Vagina (tissue), 2 donors: Measurements from ENCODE around the gene ZYG11B. TPM values are rescaled to one million over a fixed set of nuclear protein-coding genes. Genes with fewer than 3 reads are reported as not detected.

Experiments
- DNase-seq, 2 donors: peaks; one replicate each; pipeline ENCODE4 v3.0.0-alpha.2; 2017; ENCODE audit errors: extremely low spot score in 2 of 2
- H3K27ac ChIP-seq: fragments of 200-600 bp; sonication (generic); one replicate; pipeline ENCODE4 v1.5.1; 2019
- H3K27me3 ChIP-seq: fragments of 200-600 bp; sonication (generic); one replicate; pipeline ENCODE4 v1.5.1; 2019
- H3K36me3 ChIP-seq, 2 donors: fragments of 200-600 bp; sonication (generic); one replicate each; pipeline ENCODE4 v1.5.1; 2017 to 2019
- H3K4me1 ChIP-seq: fragments of 200-600 bp; sonication (generic); one replicate; pipeline ENCODE4 v1.5.1; 2019
- H3K4me3 ChIP-seq, 2 donors: fragments of 200-600 bp; sonication (generic); 1 replicate in 1 of 2; 2 replicates in 1 of 2; pipeline ENCODE4 v1.5.1; 2016 to 2019
- H3K9me3 ChIP-seq: fragments of 200-600 bp; sonication (generic); one replicate; pipeline ENCODE4 v1.5.1; 2019
- CTCF ChIP-seq, 3 experiments: fragments of 450-650 bp in 2 of 3; fragments of 200-600 bp in 1 of 3; sonication (generic) in 1 of 3; IDR thresholded peaks; one replicate each; pipeline ENCODE4 v1.5.1; 2017 to 2019; ENCODE audit warnings: antibody characterized with exemption in 3 of 3, mild to moderate bottlenecking in 2 of 3, moderate library complexity in 2 of 3
- POLR2A ChIP-seq, 2 donors: fragments of 450-650 bp; IDR thresholded peaks; one replicate each; pipeline ENCODE4 v1.6.1; 2017; ENCODE audit warnings: antibody characterized with exemption in 2 of 2, mild to moderate bottlenecking in 2 of 2, moderate library complexity in 2 of 2
- POLR2AphosphoS5 ChIP-seq, 2 donors: sonication (generic); formaldehyde crosslinking; IDR thresholded peaks; one replicate each; pipeline ENCODE4 v1.9.0; 2017; ENCODE audit warnings: antibody characterized with exemption in 2 of 2, mild to moderate bottlenecking in 2 of 2, low read depth in 1 of 2; ENCODE audit not compliant: insufficient read depth in 1 of 2
- intact Hi-C: fragments of 100-400 bp; cut with DNase I; formaldehyde crosslinking; loops from one replicate; pipeline ENCODE4 v1.15.1; 2023
- total RNA-seq: library from RNA; depleted of rRNA; stranded (reverse); fragments of >200 nt; gene quantifications from one replicate; pipeline ENCODE4 v1.2.3, GENCODE V29; 2016

ZYG11B gene
- total RNA-seq, 1 donor from 2014 or later: 30.4 TPM

GRCh38 chr1:52706136-52706670, 20.1 kb upstream of the ZYG11B start:
- Histone ChIP-seq H3K36me3 (no peaks in the 10 kb centered on the region), H3K4me3 (no peak overlapping the region), H3K9me3 (no peaks in the 10 kb centered on the region), H3K4me1 (peaks cover 7% of the 10 kb centered on the region), H3K27ac (no peak overlapping the region), H3K27me3 (no peaks in the 10 kb centered on the region)
- TF ChIP-seq POLR2A (IDR thresholded peaks at IDR 0.05) (no peak), POLR2AphosphoS5 (IDR thresholded peaks at IDR 0.05; ENCODE audit: insufficient read depth in 1 of 2, low read depth in 1 of 2) (no peak), CTCF (IDR thresholded peaks at IDR 0.05) (no peak)
- intact Hi-C loops: no loop called here
- DNase-seq: no peak

DNA sequence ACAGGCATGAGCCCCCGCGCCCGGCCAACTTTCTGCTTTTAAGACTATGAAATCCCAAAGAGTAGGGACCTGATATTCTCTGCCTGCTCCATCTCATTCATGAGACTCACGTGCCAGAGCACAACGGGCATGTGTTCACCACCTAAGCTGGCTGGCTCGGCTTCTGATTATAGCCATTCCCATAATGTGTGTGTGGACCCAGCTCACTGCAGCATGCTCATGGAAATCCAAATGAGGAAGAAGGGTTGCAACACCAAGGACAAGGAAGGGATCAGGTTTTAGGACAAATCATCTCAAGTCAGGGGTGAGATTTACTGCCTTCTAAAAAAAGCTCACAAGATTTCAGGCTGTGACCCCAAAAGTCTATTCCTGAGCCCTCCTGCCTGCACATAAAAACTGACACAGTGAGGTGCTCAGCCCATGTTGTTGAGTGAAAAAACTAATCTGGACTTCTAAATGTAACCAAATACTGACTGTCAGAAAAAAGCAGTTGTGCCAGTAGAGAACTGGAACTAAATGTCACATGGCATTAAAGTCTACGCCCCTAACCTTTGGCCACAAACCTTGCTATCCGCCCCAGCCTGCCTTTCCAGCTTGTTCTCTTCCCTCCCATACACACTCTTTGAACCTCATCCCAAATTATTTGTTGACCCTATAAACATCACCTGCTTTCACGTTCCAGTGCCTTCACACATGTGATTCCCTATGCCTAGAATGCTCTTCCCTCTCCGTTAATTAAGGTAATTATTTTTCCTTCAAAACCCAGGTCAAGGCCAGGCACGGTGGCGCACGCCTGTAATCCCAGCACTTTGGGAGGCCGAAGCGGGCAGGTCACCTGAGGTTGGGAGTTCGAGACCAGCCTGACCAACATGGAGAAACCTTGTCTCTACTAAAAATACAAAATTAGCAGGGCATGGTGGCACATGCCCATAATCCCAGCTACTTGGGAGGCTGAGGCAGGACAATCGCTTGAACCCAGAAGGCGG, 19.0 kb upstream of the ZYG11B start:
- peaks cover 7% of the 10 kb centered on the region for H3K4me1 ChIP-seq
- intact Hi-C loops: no loop called here
- H3K4me3 ChIP-seq: no peak overlapping the region
- no peaks in the 10 kb centered on the region for H3K36me3 ChIP-seq
- no peak overlapping the region for H3K27ac ChIP-seq
- no peak for DNase-seq
- H3K9me3 ChIP-seq: no peaks in the 10 kb centered on the region
- no peaks in the 10 kb centered on the region for H3K27me3 ChIP-seq
- TF ChIP-seq POLR2AphosphoS5 (IDR thresholded peaks at IDR 0.05; ENCODE audit: insufficient read depth in 1 of 2, low read depth in 1 of 2): no peak
- TF ChIP-seq CTCF (IDR thresholded peaks at IDR 0.05): no peak
- TF ChIP-seq POLR2A (IDR thresholded peaks at IDR 0.05): no peak

DNA sequence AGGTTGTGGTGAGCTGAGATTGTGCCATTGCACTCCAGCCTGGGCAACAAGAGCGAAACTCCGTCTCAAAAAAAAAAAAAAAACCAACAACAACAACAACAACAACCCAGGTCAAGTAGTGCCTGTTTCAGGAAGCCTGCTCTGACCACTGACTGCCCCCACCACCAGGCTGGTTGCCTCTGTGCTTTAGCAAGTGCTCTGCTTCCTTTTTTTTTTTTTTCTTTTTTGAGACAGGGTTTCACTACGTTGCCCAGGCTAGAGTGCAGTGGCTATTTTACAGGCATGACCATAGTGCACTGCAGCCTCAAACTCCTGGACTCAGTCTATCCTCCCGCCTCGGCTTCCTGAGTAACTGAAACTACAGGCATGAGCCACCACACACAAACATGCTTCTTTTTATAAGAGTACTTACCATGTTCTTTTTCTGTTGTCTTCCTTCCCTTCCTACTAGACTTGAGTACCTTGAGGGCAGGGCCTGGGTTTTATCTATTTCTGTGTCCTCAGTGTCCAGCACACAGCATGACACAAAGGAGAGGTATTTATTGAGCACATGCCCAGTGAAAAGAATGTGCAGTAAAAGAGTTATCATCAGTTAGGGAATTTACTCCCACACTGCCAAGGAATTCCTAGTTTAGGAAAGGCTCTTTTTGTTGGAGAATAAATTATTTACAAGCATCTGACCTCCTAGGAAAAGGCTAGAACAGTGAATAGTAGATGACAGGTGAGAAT, 18.2 kb upstream of the ZYG11B start:
- Histone ChIP-seq H3K27ac (no peak overlapping the region), H3K4me1 (peaks cover 7% of the 10 kb centered on the region)

DNA sequence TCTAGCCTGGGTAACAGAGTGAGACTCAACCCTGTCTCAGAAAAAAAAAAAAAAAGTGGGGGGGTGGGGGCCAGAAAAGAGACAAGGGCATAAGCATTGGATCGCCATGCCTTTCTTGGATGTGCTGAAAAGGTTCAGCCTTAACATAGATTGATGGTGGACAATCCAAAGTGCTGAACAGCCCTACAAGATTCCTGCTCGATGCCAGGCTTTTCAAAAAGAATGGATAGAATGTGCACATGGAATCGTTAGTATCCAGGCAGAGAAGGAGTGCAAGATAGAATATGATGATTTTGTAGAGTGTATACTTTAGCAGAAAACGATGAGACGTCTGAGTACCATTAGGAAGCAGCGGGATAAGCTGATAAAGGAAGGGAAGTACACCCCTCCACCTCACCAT, 17.2 kb upstream of the ZYG11B start:
- Histone ChIP-seq H3K4me1 (no peaks in the 10 kb centered on the region), H3K4me3 (no peak overlapping the region), H3K36me3 (no peaks in the 10 kb centered on the region), H3K27me3 (no peaks in the 10 kb centered on the region), H3K27ac (no peak overlapping the region), H3K9me3 (no peaks in the 10 kb centered on the region)
- intact Hi-C loops: no loop called here
- no peak for TF ChIP-seq CTCF (IDR thresholded peaks at IDR 0.05)
- no peak for TF ChIP-seq POLR2A (IDR thresholded peaks at IDR 0.05)
- TF ChIP-seq POLR2AphosphoS5 (IDR thresholded peaks at IDR 0.05; ENCODE audit: insufficient read depth in 1 of 2, low read depth in 1 of 2): no peak
- DNase-seq: no peak

More for the DNA sequence above, 18.2 kb upstream of the ZYG11B start:
- TF ChIP-seq POLR2AphosphoS5 (IDR thresholded peaks at IDR 0.05; ENCODE audit: insufficient read depth in 1 of 2, low read depth in 1 of 2): no peak
- TF ChIP-seq POLR2A (IDR thresholded peaks at IDR 0.05): no peak
- no peak for TF ChIP-seq CTCF (IDR thresholded peaks at IDR 0.05)
- no peaks in the 10 kb centered on the region for H3K36me3 ChIP-seq
- no peaks in the 10 kb centered on the region for H3K27me3 ChIP-seq
- H3K9me3 ChIP-seq: no peaks in the 10 kb centered on the region
- intact Hi-C loops: no loop called here
- H3K4me3 ChIP-seq: no peak overlapping the region
- no peak for DNase-seq
